ENCODE data around the gene PTPN3. TPM values are rescaled to one million over a fixed set of nuclear protein-coding genes. Genes with fewer than 3 reads are reported as not detected.

PTPN3 gene
- total RNA-seq, 1 experiment from 2014 or later: not detected

GRCh38 chr9:109478051-109478563 lies 20.0 kb downstream of the PTPN3 start:
- no peaks in the 10 kb centered on the region for H3K9me3 ChIP-seq (ENCODE audit: low read length)
- no peak overlapping the region for H2AFZ ChIP-seq (ENCODE audit: low read length)
- no peaks in the 10 kb centered on the region for H3K36me3 ChIP-seq (ENCODE audit: insufficient read depth, low read length)
- no peak overlapping the region for H3K4me2 ChIP-seq (ENCODE audit: low read depth, low read length, poor library complexity, severe bottlenecking)
- no peaks in the 10 kb centered on the region for H3K4me1 ChIP-seq (ENCODE audit: low read length)
- no peaks in the 10 kb centered on the region for H3K9me2 ChIP-seq (replicated peaks; ENCODE audit: insufficient read depth, low read length)
- no peaks in the 10 kb centered on the region for H3K27me3 ChIP-seq (ENCODE audit: low read length)
- no peaks in the 10 kb centered on the region for H3K79me2 ChIP-seq (ENCODE audit: low read length)
- no peak overlapping the region for H3K9ac ChIP-seq (ENCODE audit: low read length)
- no peak overlapping the region for H3K4me3 ChIP-seq (ENCODE audit: low read length)
- DNase-seq: no peak
- H3K27ac ChIP-seq (ENCODE audit: low read length): no peak overlapping the region
- H4K20me1 ChIP-seq (ENCODE audit: insufficient read depth, low read depth, low read length): no peaks in the 10 kb centered on the region

- no peak overlapping the region for H2AFZ ChIP-seq (ENCODE audit: low read length)
- no peaks in the 10 kb centered on the region for H3K36me3 ChIP-seq (ENCODE audit: insufficient read depth, low read length)
- no peaks in the 10 kb centered on the region for H3K27me3 ChIP-seq (ENCODE audit: low read length)
- H4K20me1 ChIP-seq (ENCODE audit: insufficient read depth, low read depth, low read length): no peaks in the 10 kb centered on the region
- no peaks in the 10 kb centered on the region for H3K79me2 ChIP-seq (ENCODE audit: low read length)
- no peak overlapping the region for H3K4me3 ChIP-seq (ENCODE audit: low read length)
- no peak overlapping the region for H3K9ac ChIP-seq (ENCODE audit: low read length)
- DNase-seq: no peak
- H3K9me2 ChIP-seq (replicated peaks; ENCODE audit: insufficient read depth, low read length): no peaks in the 10 kb centered on the region
- H3K4me2 ChIP-seq (ENCODE audit: low read depth, low read length, poor library complexity, severe bottlenecking): no peak overlapping the region
- H3K27ac ChIP-seq (ENCODE audit: low read length): no peak overlapping the region
- H3K4me1 ChIP-seq (ENCODE audit: low read length): no peaks in the 10 kb centered on the region
- H3K9me3 ChIP-seq (ENCODE audit: low read length): no peaks in the 10 kb centered on the region
These were observed 20.7 kb downstream of the PTPN3 start for GRCh38 chr9:109477258-109478050.

- no peaks in the 10 kb centered on the region for H3K79me2 ChIP-seq (ENCODE audit: low read length)
- no peaks in the 10 kb centered on the region for H3K9me3 ChIP-seq (ENCODE audit: low read length)
- no peak overlapping the region for H3K27ac ChIP-seq (ENCODE audit: low read length)
- H3K4me3 ChIP-seq (ENCODE audit: low read length): no peak overlapping the region
- H4K20me1 ChIP-seq (ENCODE audit: insufficient read depth, low read depth, low read length): no peaks in the 10 kb centered on the region
- H3K4me2 ChIP-seq (ENCODE audit: low read depth, low read length, poor library complexity, severe bottlenecking): no peak overlapping the region
- H3K9me2 ChIP-seq (replicated peaks; ENCODE audit: insufficient read depth, low read length): no peaks in the 10 kb centered on the region
- H3K27me3 ChIP-seq (ENCODE audit: low read length): no peaks in the 10 kb centered on the region
- no peaks in the 10 kb centered on the region for H3K4me1 ChIP-seq (ENCODE audit: low read length)
- H3K36me3 ChIP-seq (ENCODE audit: insufficient read depth, low read length): no peaks in the 10 kb centered on the region
- no peak for DNase-seq
- H2AFZ ChIP-seq (ENCODE audit: low read length): no peak overlapping the region
- no peak overlapping the region for H3K9ac ChIP-seq (ENCODE audit: low read length)
These were observed 21.4 kb downstream of the PTPN3 start for GRCh38 chr9:109476642-109477257.

DNA sequence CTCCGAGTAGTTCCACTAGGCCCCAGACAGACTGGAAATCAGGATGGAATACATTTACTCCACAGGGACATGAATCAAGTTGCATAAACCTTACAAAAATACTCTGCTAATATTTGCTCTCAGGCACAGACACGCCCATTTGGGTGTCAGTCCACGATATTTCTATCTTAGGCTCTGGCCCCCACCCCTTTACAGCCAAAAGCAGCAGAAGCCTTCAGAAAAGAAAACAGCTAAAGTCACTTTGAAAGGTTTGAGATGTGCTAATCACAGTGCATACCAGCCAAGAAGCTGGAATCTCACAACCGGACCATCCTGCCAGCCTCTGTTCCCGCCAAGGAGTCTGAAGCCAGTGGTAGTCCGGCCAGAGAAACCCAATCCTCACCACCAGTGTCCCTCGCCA lies 22.6 kb downstream of the PTPN3 start:
- no peak overlapping the region for H3K4me2 ChIP-seq (ENCODE audit: low read depth, low read length, poor library complexity, severe bottlenecking)
- no peak overlapping the region for H3K27ac ChIP-seq (ENCODE audit: low read length)
- no peaks in the 10 kb centered on the region for H3K79me2 ChIP-seq (ENCODE audit: low read length)
- no peaks in the 10 kb centered on the region for H3K9me2 ChIP-seq (replicated peaks; ENCODE audit: insufficient read depth, low read length)
- no peak overlapping the region for H3K4me3 ChIP-seq (ENCODE audit: low read length)
- H3K9me3 ChIP-seq (ENCODE audit: low read length): no peaks in the 10 kb centered on the region
- no peak overlapping the region for H2AFZ ChIP-seq (ENCODE audit: low read length)
- H3K4me1 ChIP-seq (ENCODE audit: low read length): no peaks in the 10 kb centered on the region
- no peak overlapping the region for H3K9ac ChIP-seq (ENCODE audit: low read length)
- H4K20me1 ChIP-seq (ENCODE audit: insufficient read depth, low read depth, low read length): no peaks in the 10 kb centered on the region
- H3K27me3 ChIP-seq (ENCODE audit: low read length): no peaks in the 10 kb centered on the region
- H3K36me3 ChIP-seq (ENCODE audit: insufficient read depth, low read length): no peaks in the 10 kb centered on the region
- DNase-seq: no peak

DNA sequence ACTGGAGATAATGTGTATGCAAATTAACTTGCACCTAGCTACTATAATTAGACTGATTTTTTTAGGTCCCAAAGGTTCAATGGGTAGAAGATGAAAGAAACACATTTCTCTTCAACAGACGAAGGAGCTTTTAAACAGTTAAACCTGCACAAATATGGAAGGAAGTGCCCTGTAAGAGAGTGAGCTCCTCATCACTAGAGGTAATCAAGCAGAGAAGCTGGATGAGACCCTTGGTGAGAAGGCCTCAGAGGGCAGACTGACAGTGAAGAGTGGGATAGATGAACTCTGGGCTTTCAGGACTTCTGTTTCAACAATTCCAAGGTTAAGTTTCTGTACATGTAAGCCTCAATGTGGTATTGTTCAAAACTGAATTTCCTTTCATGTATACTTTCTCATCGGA lies 23.2 kb downstream of the PTPN3 start:
- Histone ChIP-seq H3K27me3 (ENCODE audit: low read length) (no peaks in the 10 kb centered on the region), H3K27ac (ENCODE audit: low read length) (no peak overlapping the region), H3K9me2 (replicated peaks; ENCODE audit: insufficient read depth, low read length) (no peaks in the 10 kb centered on the region), H4K20me1 (ENCODE audit: insufficient read depth, low read depth, low read length) (no peaks in the 10 kb centered on the region), H3K4me2 (ENCODE audit: low read depth, low read length, poor library complexity, severe bottlenecking) (no peak overlapping the region), H3K9ac (ENCODE audit: low read length) (no peak overlapping the region), H3K4me1 (ENCODE audit: low read length) (no peaks in the 10 kb centered on the region), H2AFZ (ENCODE audit: low read length) (no peak overlapping the region), H3K4me3 (ENCODE audit: low read length) (no peak overlapping the region), H3K36me3 (ENCODE audit: insufficient read depth, low read length) (no peaks in the 10 kb centered on the region), H3K9me3 (ENCODE audit: low read length) (no peaks in the 10 kb centered on the region), H3K79me2 (ENCODE audit: low read length) (no peaks in the 10 kb centered on the region)
- no peak for DNase-seq

DNA sequence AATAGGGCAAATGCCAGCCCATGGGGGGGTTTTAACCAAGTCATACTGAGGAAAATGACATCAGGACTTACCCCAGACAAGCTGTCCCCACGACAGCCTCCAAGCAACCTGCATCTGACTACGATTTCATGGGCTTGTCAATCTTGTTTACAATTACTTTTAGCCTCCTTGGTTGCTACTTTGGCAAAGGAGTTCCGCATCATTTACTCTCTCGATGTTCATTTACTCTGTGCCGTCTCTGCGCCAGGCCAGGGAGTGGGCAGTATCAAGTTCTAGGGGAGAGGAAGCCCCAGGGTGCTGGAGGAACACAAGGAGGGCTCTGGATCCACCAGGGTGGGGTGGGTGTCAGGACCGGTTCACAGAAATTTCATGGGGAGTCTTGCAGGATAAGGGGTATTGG lies 23.9 kb downstream of the PTPN3 start:
- H3K27me3 ChIP-seq (ENCODE audit: low read length): no peaks in the 10 kb centered on the region
- no peak overlapping the region for H2AFZ ChIP-seq (ENCODE audit: low read length)
- no peak overlapping the region for H3K9ac ChIP-seq (ENCODE audit: low read length)
- no peak overlapping the region for H3K27ac ChIP-seq (ENCODE audit: low read length)
- no peaks in the 10 kb centered on the region for H3K36me3 ChIP-seq (ENCODE audit: insufficient read depth, low read length)
- no peaks in the 10 kb centered on the region for H3K4me1 ChIP-seq (ENCODE audit: low read length)
- no peak overlapping the region for H3K4me2 ChIP-seq (ENCODE audit: low read depth, low read length, poor library complexity, severe bottlenecking)
- H3K9me2 ChIP-seq (replicated peaks; ENCODE audit: insufficient read depth, low read length): no peaks in the 10 kb centered on the region
- no peaks in the 10 kb centered on the region for H3K9me3 ChIP-seq (ENCODE audit: low read length)
- DNase-seq: no peak
- no peaks in the 10 kb centered on the region for H3K79me2 ChIP-seq (ENCODE audit: low read length)
- no peak overlapping the region for H3K4me3 ChIP-seq (ENCODE audit: low read length)
- H4K20me1 ChIP-seq (ENCODE audit: insufficient read depth, low read depth, low read length): no peaks in the 10 kb centered on the region

DNA sequence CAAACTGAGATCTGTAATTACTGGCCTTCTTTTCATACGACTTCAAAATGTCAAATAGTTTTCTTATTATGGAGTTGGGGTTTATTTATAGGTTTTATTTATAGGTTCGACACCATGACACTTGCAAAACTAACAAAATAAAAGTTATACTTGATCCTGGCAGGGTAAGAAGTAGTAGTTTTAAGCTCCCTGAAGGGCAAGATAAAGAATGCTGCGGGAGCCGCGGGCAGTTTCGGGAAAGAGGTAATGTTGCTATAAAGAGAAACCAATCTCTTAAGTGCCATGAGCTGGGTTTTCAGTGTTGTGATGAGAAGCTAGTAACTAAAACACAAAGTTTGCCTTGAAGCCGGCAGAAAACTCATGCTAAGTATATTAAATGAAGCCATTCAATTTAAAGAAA lies 24.8 kb downstream of the PTPN3 start:
- no peak overlapping the region for H3K27ac ChIP-seq (ENCODE audit: low read length)
- no peak for DNase-seq
- no peak overlapping the region for H3K4me3 ChIP-seq (ENCODE audit: low read length)
- no peaks in the 10 kb centered on the region for H3K27me3 ChIP-seq (ENCODE audit: low read length)
- H3K4me2 ChIP-seq (ENCODE audit: low read depth, low read length, poor library complexity, severe bottlenecking): no peak overlapping the region
- H3K4me1 ChIP-seq (ENCODE audit: low read length): no peaks in the 10 kb centered on the region
- no peaks in the 10 kb centered on the region for H3K9me2 ChIP-seq (replicated peaks; ENCODE audit: insufficient read depth, low read length)
- H3K9ac ChIP-seq (ENCODE audit: low read length): no peak overlapping the region
- no peak overlapping the region for H2AFZ ChIP-seq (ENCODE audit: low read length)
- H4K20me1 ChIP-seq (ENCODE audit: insufficient read depth, low read depth, low read length): no peaks in the 10 kb centered on the region
- no peaks in the 10 kb centered on the region for H3K79me2 ChIP-seq (ENCODE audit: low read length)
- no peaks in the 10 kb centered on the region for H3K9me3 ChIP-seq (ENCODE audit: low read length)
- H3K36me3 ChIP-seq (ENCODE audit: insufficient read depth, low read length): no peaks in the 10 kb centered on the region

- H3K27me3 ChIP-seq (ENCODE audit: low read length): no peaks in the 10 kb centered on the region
- H4K20me1 ChIP-seq (ENCODE audit: insufficient read depth, low read depth, low read length): no peaks in the 10 kb centered on the region
- no peaks in the 10 kb centered on the region for H3K79me2 ChIP-seq (ENCODE audit: low read length)
- H3K4me1 ChIP-seq (ENCODE audit: low read length): no peaks in the 10 kb centered on the region
- no peak overlapping the region for H3K27ac ChIP-seq (ENCODE audit: low read length)
- no peak overlapping the region for H3K4me2 ChIP-seq (ENCODE audit: low read depth, low read length, poor library complexity, severe bottlenecking)
- no peak overlapping the region for H3K4me3 ChIP-seq (ENCODE audit: low read length)
- no peak for DNase-seq
- H3K9me2 ChIP-seq (replicated peaks; ENCODE audit: insufficient read depth, low read length): no peaks in the 10 kb centered on the region
- H3K9me3 ChIP-seq (ENCODE audit: low read length): no peaks in the 10 kb centered on the region
- no peaks in the 10 kb centered on the region for H3K36me3 ChIP-seq (ENCODE audit: insufficient read depth, low read length)
- no peak overlapping the region for H2AFZ ChIP-seq (ENCODE audit: low read length)
- no peak overlapping the region for H3K9ac ChIP-seq (ENCODE audit: low read length)
These were observed 26.4 kb downstream of the PTPN3 start for GRCh38 chr9:109471475-109472393.
